Measurements from ENCODE around the gene PSPH.
A peak's percentile ranks its signal among the peaks of the same experiment; 100 is the strongest.
"Not testable (repeated sequence)": the region's sequence is repeated elsewhere in the genome, so short reads cannot be mapped to it uniquely, and the experiment has no call there.

The PSPH gene

GRCh38 chr7:56051339-56052191 lies at the start of gene PSPH, which contains the start of gene CCT6A:
PSPH (minus strand) TSS chr7:56051444; CDS start chr7:56021212, 30,232 bp downstream.
CCT6A (plus strand) TSS chr7:56051765; CDS start chr7:56051849, 84 bp downstream.
- DNase-seq (ENCODE audit: low read depth) = peak; percentile 78

- no peak for DNase-seq (ENCODE audit: low read depth)
Observed at GRCh38 chr7:56099653-56100052, 48.4 kb upstream of the PSPH start.

- not testable (repeated sequence) for DNase-seq (ENCODE audit: low read depth)
Observed at GRCh38 chr7:56098187-56099008, 47.2 kb upstream of the PSPH start.

GRCh38 chr7:56097700-56098099 lies 46.5 kb upstream of the PSPH start:
- DNase-seq (ENCODE audit: low read depth) = no peak

GRCh38 chr7:56092789-56093531 lies 41.7 kb upstream of the PSPH start, which contains the start of gene PHKG1:
PHKG1 (minus strand) TSS chr7:56092952; CDS start chr7:56088941, 4,011 bp downstream.
- no peak for DNase-seq (ENCODE audit: low read depth)

GRCh38 chr7:56092388-56092787 lies 41.1 kb upstream of the PSPH start:
- not testable (repeated sequence) for DNase-seq (ENCODE audit: low read depth)

GRCh38 chr7:56091591-56091990 lies 40.3 kb upstream of the PSPH start:
- no peak for DNase-seq (ENCODE audit: low read depth)

- no peak for DNase-seq (ENCODE audit: low read depth)
Observed at GRCh38 chr7:56087445-56087844, 36.2 kb upstream of the PSPH start.

- no peak for DNase-seq (ENCODE audit: low read depth)
Observed at GRCh38 chr7:56086761-56087160, 35.5 kb upstream of the PSPH start.

GRCh38 chr7:56083150-56083785 lies 32.0 kb upstream of the PSPH start:
- DNase-seq (ENCODE audit: low read depth) = no peak

GRCh38 chr7:56081626-56082340 lies 30.5 kb upstream of the PSPH start:
- DNase-seq (ENCODE audit: low read depth) = no peak

- not testable (repeated sequence) for DNase-seq (ENCODE audit: low read depth)
Observed at GRCh38 chr7:56080726-56081435, 29.6 kb upstream of the PSPH start.

GRCh38 chr7:56079450-56080185 lies 28.4 kb upstream of the PSPH start:
- DNase-seq (ENCODE audit: low read depth) = no peak

GRCh38 chr7:56078196-56078595 lies 27.0 kb upstream of the PSPH start:
- DNase-seq (ENCODE audit: low read depth) = no peak

GRCh38 chr7:56077681-56078080 lies 26.4 kb upstream of the PSPH start:
- DNase-seq (ENCODE audit: low read depth) = no peak

- peak; percentile 39 for DNase-seq (ENCODE audit: low read depth)
Observed at GRCh38 chr7:56074371-56074791, 23.1 kb upstream of the PSPH start.

- not testable (repeated sequence) for DNase-seq (ENCODE audit: low read depth)
Observed at GRCh38 chr7:56066376-56066775, 15.1 kb upstream of the PSPH start.

GRCh38 chr7:56063882-56064625 lies 12.8 kb upstream of the PSPH start, which contains the start of gene SUMF2:
SUMF2 (plus strand) TSS chr7:56064286; CDS start chr7:56064312, 26 bp downstream.
- DNase-seq (ENCODE audit: low read depth) = peak; percentile 82

- DNase-seq (ENCODE audit: low read depth) = no peak
Observed at GRCh38 chr7:56063500-56063881, 12.2 kb upstream of the PSPH start.

Measured in activated gamma-delta T cell treated with anti-CD3 and anti-CD28 coated beads, Interleukin-2, amount 50 U/mL, for 16 hours (primary cell).